Mesothelial cell of epicardium (in vitro differentiated cells): ENCODE results near the gene PRDM5. TPM values are rescaled to one million over a fixed set of nuclear protein-coding genes. Genes with fewer than 3 reads are reported as not detected.

Experiments used
- DNase-seq, 2 experiments: peaks; one replicate each; pipeline ENCODE4 v3.0.0; 2021; ENCODE audit warnings: low spot score in 2 of 2; ENCODE audit not compliant: unreplicated experiment in 2 of 2
- H3K27ac Mint-ChIP-seq: 2 replicates; pipeline ENCODE4 v1.8.0; 2021; ENCODE audit warnings: mixed read lengths
- H3K27me3 Mint-ChIP-seq: 2 replicates; pipeline ENCODE4 v1.8.0; 2021; ENCODE audit warnings: low read depth, mixed read lengths
- H3K36me3 Mint-ChIP-seq: 2 replicates; pipeline ENCODE4 v1.8.0; 2021; ENCODE audit warnings: mixed read lengths
- H3K4me1 Mint-ChIP-seq: 2 replicates; pipeline ENCODE4 v1.8.0; 2021; ENCODE audit warnings: mixed read lengths
- H3K4me3 Mint-ChIP-seq: 2 replicates; pipeline ENCODE4 v1.8.0; 2021; ENCODE audit warnings: mild to moderate bottlenecking, moderate library complexity, mixed read lengths
- H3K9me3 Mint-ChIP-seq: 2 replicates; pipeline ENCODE4 v1.8.0; 2021; ENCODE audit warnings: mixed read lengths
- CTCF ChIP-seq: fragments of 200-600 bp; sonication (generic); IDR thresholded peaks from one replicate; pipeline ENCODE4 v1.5.0; 2021; ENCODE audit warnings: antibody characterized with exemption; ENCODE audit not compliant: unreplicated experiment
- total RNA-seq: library from RNA; stranded (reverse); gene quantifications from 3 replicates; pipeline ENCODE4 v1.2.1, GENCODE V29; 2021

The PRDM5 gene
- total RNA-seq, 1 donor from 2014 or later: 30.2 TPM

- Mint-ChIP-seq H3K4me1 (peaks cover 2% of the 10 kb centered on the region), H3K27ac (no peak overlapping the region), H3K9me3 (peaks cover 60% of the 10 kb centered on the region), H3K27me3 (no peaks in the 10 kb centered on the region), H3K36me3 (peaks cover 31% of the 10 kb centered on the region), H3K4me3 (no peak overlapping the region)
- no peak for TF ChIP-seq CTCF
- no peak for DNase-seq
Measured at GRCh38 chr4:120672076-120672475, 250.4 kb downstream of the PRDM5 start.

- H3K4me1 Mint-ChIP-seq: peaks cover 3% of the 10 kb centered on the region
- no peak for DNase-seq
- H3K4me3 Mint-ChIP-seq: no peak overlapping the region
- peaks cover 56% of the 10 kb centered on the region for H3K9me3 Mint-ChIP-seq
- no peak for TF ChIP-seq CTCF
- no peaks in the 10 kb centered on the region for H3K27me3 Mint-ChIP-seq
- peaks cover 28% of the 10 kb centered on the region for H3K36me3 Mint-ChIP-seq
- H3K27ac Mint-ChIP-seq: no peak overlapping the region
Measured at GRCh38 chr4:120671538-120671937, 251.0 kb downstream of the PRDM5 start.

- no peak for TF ChIP-seq CTCF
- Mint-ChIP-seq H3K9me3 (peaks cover 15% of the 10 kb centered on the region), H3K4me1 (peaks cover 3% of the 10 kb centered on the region), H3K4me3 (no peak overlapping the region), H3K27ac (no peak overlapping the region), H3K36me3 (peaks cover 10% of the 10 kb centered on the region), H3K27me3 (no peaks in the 10 kb centered on the region)
- DNase-seq: no peak
Measured at GRCh38 chr4:120667102-120667501, 255.4 kb downstream of the PRDM5 start.

GRCh38 chr4:120664851-120665250, 257.7 kb downstream of the PRDM5 start:
- Mint-ChIP-seq H3K27ac (no peak overlapping the region), H3K4me1 (peaks cover 3% of the 10 kb centered on the region), H3K9me3 (peaks cover 11% of the 10 kb centered on the region), H3K36me3 (no peaks in the 10 kb centered on the region), H3K27me3 (no peaks in the 10 kb centered on the region), H3K4me3 (no peak overlapping the region)
- no peak for TF ChIP-seq CTCF
- DNase-seq: no peak

GRCh38 chr4:120659616-120660170, 262.8 kb downstream of the PRDM5 start:
- H3K4me3 Mint-ChIP-seq: no peak overlapping the region
- TF ChIP-seq CTCF: no peak
- DNase-seq: no peak
- no peaks in the 10 kb centered on the region for H3K36me3 Mint-ChIP-seq
- peaks cover 12% of the 10 kb centered on the region for H3K9me3 Mint-ChIP-seq
- no peaks in the 10 kb centered on the region for H3K27me3 Mint-ChIP-seq
- H3K4me1 Mint-ChIP-seq: no peaks in the 10 kb centered on the region
- no peak overlapping the region for H3K27ac Mint-ChIP-seq

GRCh38 chr4:120658772-120659171, 263.8 kb downstream of the PRDM5 start:
- Mint-ChIP-seq H3K27ac (no peak overlapping the region), H3K27me3 (no peaks in the 10 kb centered on the region), H3K4me1 (no peaks in the 10 kb centered on the region), H3K36me3 (no peaks in the 10 kb centered on the region), H3K9me3 (peaks cover 12% of the 10 kb centered on the region), H3K4me3 (no peak overlapping the region)
- no peak for DNase-seq
- no peak for TF ChIP-seq CTCF
